NT2/D1 (cell line): Measurements from ENCODE around the gene ZNF593.

ENCODE experiments used
- DNase-seq: peaks from one replicate; pipeline ENCODE4 v3.0.0-alpha.2; 2011; ENCODE audit warnings: low read depth, low spot score
- H3K27me3 ChIP-seq: 2 replicates; pipeline ENCODE4 v1.6.0; 2011; ENCODE audit warnings: mild to moderate bottlenecking; ENCODE audit not compliant: insufficient read length, insufficient read depth
- H3K36me3 ChIP-seq: 2 replicates; pipeline ENCODE4 v1.6.1; 2011; ENCODE audit warnings: mild to moderate bottlenecking, low read length, mixed read lengths; ENCODE audit not compliant: insufficient read depth, insufficient read length
- H3K4me1 ChIP-seq: 2 replicates; pipeline ENCODE4 v1.5.1; 2011; ENCODE audit not compliant: insufficient read depth, insufficient read length
- H3K4me3 ChIP-seq: 2 replicates; pipeline ENCODE4 v1.5.1; 2011; ENCODE audit warnings: low read depth; ENCODE audit not compliant: insufficient read length
- H3K9ac ChIP-seq: 2 replicates; pipeline ENCODE4 v1.6.0; 2011; ENCODE audit warnings: low read depth; ENCODE audit not compliant: insufficient read length
- H3K9me3 ChIP-seq: 2 replicates; pipeline ENCODE4 v1.5.1; 2011; ENCODE audit warnings: mild to moderate bottlenecking, low read length; ENCODE audit not compliant: insufficient read depth
- SUZ12 ChIP-seq: IDR thresholded peaks from 2 replicates; pipeline ENCODE4 v1.6.1; 2011; ENCODE audit not compliant: insufficient read length, insufficient read depth; ENCODE audit errors: extremely low read depth
- YY1 ChIP-seq: IDR thresholded peaks from 2 replicates; pipeline ENCODE4 v1.6.1; 2011; ENCODE audit not compliant: insufficient read length, insufficient read depth
- ZNF274 ChIP-seq: IDR thresholded peaks from 2 replicates; pipeline ENCODE4 v1.6.1; 2011; ENCODE audit warnings: mild to moderate bottlenecking, low read depth, low read length

The ZNF593 gene

DNA sequence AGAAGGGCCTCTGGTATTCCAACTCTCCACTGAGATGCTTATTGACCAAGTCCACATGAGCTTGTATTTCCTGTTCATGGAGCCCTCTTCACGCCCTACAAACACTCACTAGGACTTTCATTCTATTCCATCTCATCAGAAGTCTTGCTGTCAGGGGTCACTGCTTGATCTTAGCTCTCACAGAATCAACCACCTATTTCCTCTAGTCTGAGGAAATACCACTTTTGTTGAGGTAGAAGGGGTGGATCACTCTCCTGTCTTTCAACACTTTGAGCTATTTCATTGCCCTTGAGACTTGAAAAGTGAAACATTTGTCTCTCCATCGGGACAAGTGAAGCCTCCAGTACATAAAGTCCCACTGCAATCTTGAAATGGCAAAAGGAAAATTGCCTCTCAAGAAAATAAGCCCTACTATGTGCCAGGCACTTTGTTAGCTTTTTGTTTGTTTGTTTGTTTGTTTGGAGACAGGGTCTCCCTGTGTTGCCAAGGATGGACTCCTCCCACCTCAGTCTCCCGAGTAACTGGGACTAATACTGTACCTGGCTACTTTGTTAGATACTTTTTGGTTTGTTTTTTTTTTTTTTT, 30.6 kb upstream of the ZNF593 start:
- no peaks in the 10 kb centered on the region for H3K36me3 ChIP-seq
- no peak overlapping the region for H3K9ac ChIP-seq
- H3K9me3 ChIP-seq: no peaks in the 10 kb centered on the region
- peaks cover 4% of the 10 kb centered on the region for H3K27me3 ChIP-seq
- no peak overlapping the region for H3K4me3 ChIP-seq
- TF ChIP-seq SUZ12 (no peak), ZNF274 (no peak), YY1 (no peak)
- H3K4me1 ChIP-seq: no peaks in the 10 kb centered on the region
- DNase-seq: no peak

DNA sequence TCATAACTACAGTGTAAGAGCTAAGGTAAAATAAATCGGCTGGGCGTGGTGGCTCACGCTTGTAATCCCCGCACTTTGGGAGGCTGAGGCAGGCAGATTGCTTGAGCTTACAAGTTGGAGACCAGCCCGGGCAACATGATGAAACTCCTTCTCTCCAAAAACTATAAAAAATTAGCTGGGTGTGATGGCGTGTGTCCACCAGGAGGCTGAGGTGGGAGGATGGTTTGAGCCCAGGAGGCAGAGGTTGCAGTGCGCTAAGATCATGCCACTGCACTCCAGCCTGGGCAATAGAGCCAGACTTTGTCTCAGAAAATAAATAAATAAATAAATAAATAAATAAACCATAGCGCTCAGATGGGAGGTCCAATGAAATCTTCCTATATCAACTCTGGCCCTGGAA, 27.5 kb upstream of the ZNF593 start:
- H3K4me1 ChIP-seq: peaks cover 4% of the 10 kb centered on the region
- no peak for TF ChIP-seq SUZ12
- TF ChIP-seq ZNF274: no peak
- TF ChIP-seq YY1: no peak

DNA sequence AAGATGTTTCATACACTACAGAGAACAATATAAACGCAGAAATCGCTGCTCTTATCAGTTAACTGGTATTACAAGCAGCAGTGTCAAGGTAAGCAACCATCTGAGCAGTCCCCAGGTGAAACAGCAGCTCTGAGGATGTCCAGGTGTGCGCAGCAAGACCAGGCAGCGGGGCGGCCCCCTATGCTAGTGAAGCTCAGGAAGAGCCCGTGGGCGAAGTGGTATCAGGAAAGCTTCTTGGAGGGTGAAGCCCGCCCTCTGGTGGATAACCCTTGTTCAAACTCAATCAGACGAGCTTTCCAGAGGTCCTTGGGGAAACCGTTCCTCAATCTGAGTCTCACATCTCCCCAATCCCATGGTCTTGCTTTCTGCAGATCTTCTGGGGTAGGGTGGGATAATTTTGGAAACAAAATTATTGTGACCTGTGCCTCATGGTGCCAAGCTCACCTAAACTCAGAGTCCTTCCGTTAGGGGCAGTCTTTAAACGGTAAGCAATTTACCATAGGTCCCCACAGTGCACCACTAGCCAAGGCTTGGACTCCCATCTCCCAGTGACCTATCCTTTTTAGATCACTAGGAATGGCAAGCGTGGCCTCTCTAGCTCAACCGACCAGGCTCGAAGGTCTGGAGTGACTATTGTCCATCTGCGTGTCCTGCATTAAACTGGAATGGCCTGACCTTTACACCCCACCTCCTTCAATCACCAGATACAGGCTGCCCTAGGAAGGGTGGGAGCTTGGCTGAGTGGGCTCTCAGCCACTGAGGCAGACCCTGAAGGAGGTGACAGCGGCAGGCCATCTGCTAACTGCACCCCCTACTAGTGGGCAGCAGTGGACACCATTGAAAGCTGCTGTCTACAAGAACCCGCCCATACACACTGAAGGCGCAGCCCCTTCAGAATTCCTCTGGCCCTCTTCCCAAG, 24.4 kb upstream of the ZNF593 start:
- no peak overlapping the region for H3K9ac ChIP-seq
- no peaks in the 10 kb centered on the region for H3K9me3 ChIP-seq
- peak; percentile 92 for DNase-seq
- no peak overlapping the region for H3K4me3 ChIP-seq
- no peaks in the 10 kb centered on the region for H3K36me3 ChIP-seq
- peaks cover 58% of the 10 kb centered on the region for H3K27me3 ChIP-seq
- peaks cover 4% of the 10 kb centered on the region for H3K4me1 ChIP-seq
- no peak for TF ChIP-seq SUZ12

More for the DNA sequence above, 27.5 kb upstream of the ZNF593 start:
- peaks cover 32% of the 10 kb centered on the region for H3K27me3 ChIP-seq
- H3K4me3 ChIP-seq: no peak overlapping the region
- no peak overlapping the region for H3K9ac ChIP-seq
- H3K9me3 ChIP-seq: no peaks in the 10 kb centered on the region
- no peak for DNase-seq
- H3K36me3 ChIP-seq: no peaks in the 10 kb centered on the region

DNA sequence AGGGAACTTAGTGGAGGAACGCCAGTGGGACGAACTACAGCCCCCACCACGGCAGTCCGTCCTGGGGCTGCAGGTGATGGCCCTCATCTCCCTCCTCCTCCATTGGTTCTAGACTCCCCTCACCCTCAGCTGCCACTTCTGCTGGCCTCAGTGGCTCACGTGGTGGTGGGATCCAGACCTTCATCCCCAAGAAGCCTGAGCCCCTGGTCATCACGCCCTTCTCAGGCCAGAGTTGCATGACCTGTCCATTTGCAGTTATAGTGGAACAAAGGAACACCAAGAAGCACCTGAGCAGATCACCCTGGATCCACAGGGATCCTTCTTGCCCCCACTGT, 23.8 kb upstream of the ZNF593 start:
- H3K9ac ChIP-seq: no peak overlapping the region
- peaks cover 4% of the 10 kb centered on the region for H3K4me1 ChIP-seq
- H3K9me3 ChIP-seq: no peaks in the 10 kb centered on the region
- TF ChIP-seq SUZ12 (no peak), ZNF274 (no peak), YY1 (no peak)
- no peaks in the 10 kb centered on the region for H3K36me3 ChIP-seq
- DNase-seq: no peak
- H3K4me3 ChIP-seq: no peak overlapping the region
- H3K27me3 ChIP-seq: peaks cover 62% of the 10 kb centered on the region

DNA sequence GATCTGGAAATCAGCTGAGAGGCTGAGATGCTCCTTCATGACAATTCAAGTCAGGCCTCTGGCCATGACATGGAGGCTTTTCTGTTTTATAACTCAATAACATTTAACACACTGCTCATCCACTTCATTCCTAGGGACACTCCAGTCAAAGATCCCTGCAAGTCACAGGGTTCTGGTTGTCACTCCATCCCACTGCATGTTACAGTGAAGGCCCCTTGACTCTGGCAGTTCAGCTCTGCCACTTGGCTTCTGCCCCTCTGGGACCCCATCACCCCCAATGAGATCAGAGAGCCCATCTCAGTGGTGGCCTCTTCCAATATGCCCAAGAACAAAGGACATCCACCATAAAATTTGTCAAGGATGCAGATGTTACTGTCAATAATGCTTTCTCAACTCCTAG, 20.8 kb upstream of the ZNF593 start:
- no peak for TF ChIP-seq SUZ12
- no peak for TF ChIP-seq ZNF274
- TF ChIP-seq YY1: no peak
- no peak for DNase-seq
- Histone ChIP-seq H3K9ac (no peak overlapping the region), H3K27me3 (peaks cover 83% of the 10 kb centered on the region), H3K9me3 (no peaks in the 10 kb centered on the region), H3K4me3 (no peak overlapping the region), H3K4me1 (peaks cover 4% of the 10 kb centered on the region), H3K36me3 (no peaks in the 10 kb centered on the region)

DNA sequence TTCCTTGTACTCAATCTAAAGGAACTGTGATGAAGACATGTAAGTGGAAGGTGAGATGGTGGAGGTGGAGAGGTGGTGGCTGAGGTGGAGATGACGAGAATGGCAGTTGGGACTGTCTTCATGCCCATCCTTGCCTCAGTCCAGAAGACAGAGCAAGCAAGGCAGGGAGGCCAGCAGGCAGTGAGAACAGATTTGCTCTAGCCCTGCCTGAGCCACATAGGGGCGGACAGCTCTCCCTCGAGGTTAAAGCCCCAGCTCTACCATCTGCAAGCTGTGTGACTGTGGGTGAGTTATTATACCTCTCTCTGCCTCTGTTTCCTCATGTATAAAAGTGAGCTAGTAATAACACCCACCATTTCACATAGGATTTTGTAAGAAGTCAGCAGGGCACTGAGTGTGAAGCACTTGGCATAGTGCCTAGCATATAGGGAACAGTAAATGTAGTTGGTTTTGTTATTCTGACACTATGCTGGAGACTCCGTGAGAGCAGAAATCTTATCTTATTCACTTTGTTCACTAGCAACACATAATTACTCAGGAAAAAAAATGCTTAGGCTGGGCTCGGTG, 15.7 kb upstream of the ZNF593 start:
- TF ChIP-seq ZNF274 (no peak), YY1 (no peak), SUZ12 (no peak)
- Histone ChIP-seq H3K9ac (no peak overlapping the region), H3K27me3 (peaks cover 91% of the 10 kb centered on the region), H3K36me3 (no peaks in the 10 kb centered on the region), H3K9me3 (no peaks in the 10 kb centered on the region), H3K4me1 (peaks cover 30% of the 10 kb centered on the region), H3K4me3 (no peak overlapping the region)
- DNase-seq: no peak

DNA sequence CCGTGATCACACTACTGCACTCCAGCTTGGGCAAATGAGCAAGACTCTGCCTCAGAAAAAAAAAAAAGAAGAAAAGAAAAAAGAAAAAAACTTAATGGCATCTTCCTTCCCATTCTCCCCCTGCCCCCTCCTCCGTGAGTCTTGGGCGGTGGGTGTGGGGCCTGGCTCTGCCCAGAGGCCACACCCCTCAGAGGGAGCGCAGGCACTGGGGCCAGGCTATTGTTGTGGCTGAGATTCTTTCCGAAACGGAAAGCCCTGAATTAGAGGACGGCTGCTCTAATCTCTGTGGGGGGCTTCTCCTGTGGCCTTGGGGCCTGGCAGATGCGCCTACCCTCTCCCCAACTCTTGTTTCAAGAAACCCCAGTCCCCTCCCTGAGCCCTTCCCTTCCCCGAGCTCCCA, 15.0 kb upstream of the ZNF593 start:
- H3K9me3 ChIP-seq: no peaks in the 10 kb centered on the region
- H3K27me3 ChIP-seq: peaks cover 92% of the 10 kb centered on the region
- peak; percentile 78 for DNase-seq
- no peak overlapping the region for H3K4me3 ChIP-seq
- no peak for TF ChIP-seq YY1
- TF ChIP-seq ZNF274: no peak
- TF ChIP-seq SUZ12: no peak
- H3K36me3 ChIP-seq: no peaks in the 10 kb centered on the region
- peaks cover 37% of the 10 kb centered on the region for H3K4me1 ChIP-seq
- H3K9ac ChIP-seq: no peak overlapping the region
